ENCODE measurements around the gene HADHB.

DNA sequence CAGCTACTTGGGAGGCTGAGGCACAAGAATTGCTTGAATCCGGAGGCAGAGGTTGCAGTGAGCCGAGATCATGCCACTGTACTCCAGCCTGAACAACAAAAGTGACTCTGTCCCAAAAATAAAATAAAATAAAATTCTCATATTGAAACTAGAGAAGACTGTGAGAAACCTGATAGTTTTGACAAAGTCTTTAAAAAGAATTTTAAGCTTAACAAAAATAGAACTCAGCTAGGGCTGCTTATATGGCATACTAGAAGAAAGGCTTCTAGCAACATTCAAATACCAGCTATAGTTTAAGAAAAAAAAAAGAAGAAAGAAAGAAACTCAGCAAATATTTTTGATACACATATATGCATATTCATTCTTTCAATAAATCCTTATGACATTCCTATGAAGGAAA is 13.9 kb upstream of the HADHB start:
- TF ChIP-seq, protein P1, sequence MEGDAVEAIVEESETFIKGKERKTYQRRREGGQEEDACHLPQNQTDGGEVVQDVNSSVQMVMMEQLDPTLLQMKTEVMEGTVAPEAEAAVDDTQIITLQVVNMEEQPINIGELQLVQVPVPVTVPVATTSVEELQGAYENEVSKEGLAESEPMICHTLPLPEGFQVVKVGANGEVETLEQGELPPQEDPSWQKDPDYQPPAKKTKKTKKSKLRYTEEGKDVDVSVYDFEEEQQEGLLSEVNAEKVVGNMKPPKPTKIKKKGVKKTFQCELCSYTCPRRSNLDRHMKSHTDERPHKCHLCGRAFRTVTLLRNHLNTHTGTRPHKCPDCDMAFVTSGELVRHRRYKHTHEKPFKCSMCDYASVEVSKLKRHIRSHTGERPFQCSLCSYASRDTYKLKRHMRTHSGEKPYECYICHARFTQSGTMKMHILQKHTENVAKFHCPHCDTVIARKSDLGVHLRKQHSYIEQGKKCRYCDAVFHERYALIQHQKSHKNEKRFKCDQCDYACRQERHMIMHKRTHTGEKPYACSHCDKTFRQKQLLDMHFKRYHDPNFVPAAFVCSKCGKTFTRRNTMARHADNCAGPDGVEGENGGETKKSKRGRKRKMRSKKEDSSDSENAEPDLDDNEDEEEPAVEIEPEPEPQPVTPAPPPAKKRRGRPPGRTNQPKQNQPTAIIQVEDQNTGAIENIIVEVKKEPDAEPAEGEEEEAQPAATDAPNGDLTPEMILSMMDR (IDR thresholded peaks at IDR 0.05) = no peak
- TF ChIP-seq ZFX (IDR thresholded peaks at IDR 0.05; ENCODE audit: borderline replicate concordance) = no peak
